NCI-H2029 (cell line): ENCODE results near the gene LDLRAD2.
"Not testable (repeated sequence)": the region's sequence is repeated elsewhere in the genome, so short reads cannot be mapped to it uniquely, and the experiment has no call there.

Experiments used
- DNase-seq: peaks from one replicate; lab custom pipeline; 2025; lab: John Stamatoyannopoulos, UW

The LDLRAD2 gene

GRCh38 chr1:21811875-21812305, at the start of gene LDLRAD2:
Gene LDLRAD2, plus strand, starts transcription at chr1:21812265. Its CDS starts 187 bp downstream, at chr1:21812452.
- DNase-seq = no peak

- no peak for DNase-seq
Observed at GRCh38 chr1:21763236-21763635, 48.8 kb upstream of the LDLRAD2 start.

- DNase-seq = no peak
Observed at GRCh38 chr1:21763694-21764419, 48.2 kb upstream of the LDLRAD2 start.

- no peak for DNase-seq
Observed at GRCh38 chr1:21764615-21765423, 47.2 kb upstream of the LDLRAD2 start.

GRCh38 chr1:21766210-21766609, 45.9 kb upstream of the LDLRAD2 start:
- DNase-seq = no peak

- not testable (repeated sequence) for DNase-seq
Observed at GRCh38 chr1:21767106-21767505, 45.0 kb upstream of the LDLRAD2 start.

GRCh38 chr1:21770201-21770600, 41.9 kb upstream of the LDLRAD2 start:
- DNase-seq = no peak

- DNase-seq = not testable (repeated sequence)
Observed at GRCh38 chr1:21770602-21771001, 41.5 kb upstream of the LDLRAD2 start.

- not testable (repeated sequence) for DNase-seq
Observed at GRCh38 chr1:21771672-21772071, 40.4 kb upstream of the LDLRAD2 start.

GRCh38 chr1:21773585-21773984, 38.5 kb upstream of the LDLRAD2 start:
- no peak for DNase-seq

GRCh38 chr1:21774835-21775549, 37.1 kb upstream of the LDLRAD2 start:
- no peak for DNase-seq

- no peak for DNase-seq
Observed at GRCh38 chr1:21775550-21775914, 36.5 kb upstream of the LDLRAD2 start.

GRCh38 chr1:21775985-21776562, 36.0 kb upstream of the LDLRAD2 start:
- DNase-seq = no peak

- not testable (repeated sequence) for DNase-seq
Observed at GRCh38 chr1:21776925-21777324, 35.1 kb upstream of the LDLRAD2 start.

GRCh38 chr1:21778405-21778727, 33.7 kb upstream of the LDLRAD2 start:
- no peak for DNase-seq

GRCh38 chr1:21779613-21780521, 32.2 kb upstream of the LDLRAD2 start:
- DNase-seq = no peak

- DNase-seq = no peak
Observed at GRCh38 chr1:21781815-21782348, 30.2 kb upstream of the LDLRAD2 start.

GRCh38 chr1:21782349-21782867, 29.7 kb upstream of the LDLRAD2 start:
- peak; percentile 33 for DNase-seq

- peak; percentile 93 for DNase-seq
Observed at GRCh38 chr1:21782868-21783678, 29.0 kb upstream of the LDLRAD2 start, which contains the start of gene USP48. Gene USP48, minus strand, starts transcription at chr1:21783149. Its CDS starts 192 bp downstream, at chr1:21782957.
